AG08396 (cell line): ENCODE results near the gene CELF6.

Experiments used
- DNase-seq: peaks from one replicate; pipeline ENCODE4 v3.0.0; 2012; ENCODE audit warnings: low spot score, mixed read lengths

CELF6 gene

GRCh38 chr15:72271895-72272212 lies 48.1 kb downstream of the CELF6 start:
- peak; percentile 46 for DNase-seq

- no peak for DNase-seq
Measured at GRCh38 chr15:72271221-72271620, 48.7 kb downstream of the CELF6 start.

GRCh38 chr15:72269739-72270138 lies 50.2 kb downstream of the CELF6 start:
- DNase-seq = no peak

GRCh38 chr15:72265031-72265430 lies 54.9 kb downstream of the CELF6 start:
- DNase-seq = no peak

- DNase-seq = no peak
Measured at GRCh38 chr15:72252663-72253299, 67.2 kb downstream of the CELF6 start.

- DNase-seq = no peak
Measured at GRCh38 chr15:72249142-72249810, 70.7 kb downstream of the CELF6 start.

- DNase-seq = no peak
Measured at GRCh38 chr15:72248514-72248913, 71.4 kb downstream of the CELF6 start.

- DNase-seq = no peak
Measured at GRCh38 chr15:72242775-72243370, 77.1 kb downstream of the CELF6 start.

- no peak for DNase-seq
Measured at GRCh38 chr15:72239652-72240051, 80.3 kb downstream of the CELF6 start.

- DNase-seq = no peak
Measured at GRCh38 chr15:72238586-72238985, 81.4 kb downstream of the CELF6 start.

GRCh38 chr15:72237853-72238224 lies 82.1 kb downstream of the CELF6 start:
- peak; percentile 9 for DNase-seq

GRCh38 chr15:72237029-72237852 lies 82.7 kb downstream of the CELF6 start:
- peak; percentile 92 for DNase-seq

GRCh38 chr15:72236381-72237003 lies 83.5 kb downstream of the CELF6 start:
- DNase-seq = no peak

- DNase-seq = no peak
Measured at GRCh38 chr15:72235298-72235697, 84.7 kb downstream of the CELF6 start.
